ENCODE data around the gene DGCR8.

Gene DGCR8

DNA sequence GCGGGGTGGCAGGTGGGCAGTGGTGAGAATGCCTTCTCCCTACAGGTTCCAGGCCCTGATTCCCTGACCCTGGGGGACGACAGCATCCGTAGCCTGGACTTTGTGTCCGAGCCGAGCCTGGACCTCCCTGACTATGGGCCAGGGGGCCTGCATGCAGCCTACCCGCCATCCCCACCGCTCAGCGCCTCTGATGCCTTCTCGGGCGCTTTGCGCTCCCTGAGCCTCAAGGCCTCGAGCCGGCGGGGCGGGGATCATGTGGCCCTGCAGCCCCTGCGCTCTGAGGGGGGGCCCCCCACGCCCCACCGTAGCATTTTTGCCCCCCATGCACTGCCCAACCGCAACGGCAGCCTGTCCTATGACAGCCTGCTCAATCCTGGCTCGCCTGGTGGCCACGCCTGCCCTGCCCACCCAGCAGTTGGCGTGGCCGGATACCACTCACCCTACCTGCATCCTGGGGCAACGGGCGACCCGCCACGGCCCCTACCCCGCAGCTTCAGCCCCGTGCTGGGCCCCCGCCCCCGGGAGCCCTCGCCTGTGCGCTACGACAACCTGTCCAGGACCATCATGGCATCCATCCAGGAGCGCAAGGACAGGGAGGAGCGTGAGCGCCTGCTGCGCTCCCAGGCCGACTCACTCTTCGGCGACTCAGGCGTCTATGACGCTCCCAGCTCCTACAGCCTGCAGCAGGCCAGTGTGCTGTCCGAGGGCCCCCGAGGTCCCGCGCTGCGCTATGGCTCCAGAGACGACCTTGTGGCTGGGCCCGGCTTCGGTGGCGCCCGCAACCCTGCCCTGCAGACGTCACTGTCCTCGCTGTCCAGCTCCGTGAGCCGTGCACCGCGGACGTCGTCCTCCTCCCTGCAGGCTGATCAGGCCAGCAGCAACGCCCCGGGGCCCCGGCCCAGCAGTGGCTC lies 62.9 kb downstream of the DGCR8 start:
- Histone ChIP-seq H3K36me3 (ENCODE audit: insufficient read depth, low read length) (no peaks in the 10 kb centered on the region), H3K4me1 (ENCODE audit: insufficient read depth, low read length) (peaks cover 6% of the 10 kb centered on the region), H3K9me3 (ENCODE audit: low read length) (no peaks in the 10 kb centered on the region), H3K27me3 (ENCODE audit: control insufficient read depth in 1 of 2, insufficient read depth in 2 of 2, low read length in 2 of 2) (no peaks in the 10 kb centered on the region), H3K9ac (ENCODE audit: low read length) (no peak overlapping the region), H3K4me3 (ENCODE audit: low read depth in 1 of 2, low read length in 2 of 2) (no peak overlapping the region), H3K27ac (ENCODE audit: low read depth, low read length) (no peak overlapping the region)

DNA sequence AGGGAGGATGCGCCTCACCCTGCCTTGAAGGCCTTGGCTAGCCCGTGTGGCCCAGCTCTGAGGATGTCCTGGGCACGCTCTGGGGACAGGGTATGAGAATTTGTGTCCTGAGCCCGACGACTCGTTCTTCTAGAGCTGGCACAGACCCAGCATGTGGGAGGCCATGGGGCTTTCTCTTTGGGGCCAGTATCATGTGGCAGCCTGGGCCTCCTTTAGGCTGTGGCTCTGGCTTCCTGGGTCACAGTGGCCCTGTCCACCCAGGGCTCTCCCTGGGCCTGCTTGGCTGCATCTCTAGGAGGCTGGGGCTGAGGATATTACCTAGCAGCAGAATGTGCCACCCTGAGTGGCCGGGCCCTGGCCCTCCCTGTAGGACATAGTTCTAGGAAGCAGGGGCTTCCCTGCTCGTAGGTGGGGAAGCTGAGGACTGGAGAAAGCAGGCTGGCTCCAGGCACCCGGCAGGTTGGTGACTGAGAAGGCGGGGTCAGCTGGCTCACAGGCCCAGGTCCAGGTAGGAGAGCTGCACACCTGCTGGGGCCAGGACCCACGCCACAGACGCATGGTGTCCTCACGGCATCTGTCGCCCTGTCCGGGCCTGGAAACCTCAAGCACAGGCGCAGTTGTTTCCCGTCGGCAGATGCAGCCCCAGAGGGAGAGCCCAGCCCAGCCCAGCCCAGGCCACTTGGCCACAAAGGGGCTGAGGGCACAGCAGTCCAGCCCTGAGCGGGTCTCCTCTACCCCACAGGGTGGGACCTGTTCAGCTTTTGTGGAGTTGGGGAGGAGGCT lies 64.0 kb downstream of the DGCR8 start:
- H3K27ac ChIP-seq (ENCODE audit: low read depth, low read length) = no peak overlapping the region
- no peak overlapping the region for H3K9ac ChIP-seq (ENCODE audit: low read length)

DNA sequence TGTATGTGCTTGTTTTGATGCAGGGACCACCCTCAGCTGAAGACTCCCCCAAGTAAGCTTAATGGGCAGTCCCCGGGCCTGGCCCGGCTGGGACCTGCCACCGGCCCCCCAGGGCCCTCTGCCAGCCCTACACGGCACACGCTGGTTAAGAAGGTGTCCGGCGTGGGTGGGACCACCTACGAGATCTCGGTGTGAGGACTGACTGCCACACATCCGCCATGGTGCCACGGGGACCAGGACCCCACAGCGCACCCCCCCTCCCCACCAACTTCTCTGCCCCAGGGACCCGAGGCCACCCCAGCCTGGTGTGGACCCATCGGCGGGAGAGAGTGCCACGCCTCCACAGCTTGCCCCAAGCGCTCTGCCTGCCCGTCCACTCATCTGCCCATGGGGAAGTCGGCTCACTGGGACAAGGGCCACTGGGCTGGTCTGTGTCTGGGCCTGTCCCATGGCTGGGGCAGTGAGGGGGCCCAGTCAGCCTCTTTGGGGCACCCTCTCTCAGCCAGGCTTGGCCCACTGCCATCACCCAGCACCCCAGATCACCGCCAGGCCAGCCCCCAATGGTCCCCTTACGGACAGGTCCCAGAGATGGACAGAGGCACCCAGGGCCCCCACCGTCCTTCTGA lies 65.3 kb downstream of the DGCR8 start:
- H3K36me3 ChIP-seq (ENCODE audit: insufficient read depth, low read length) = no peaks in the 10 kb centered on the region
- H3K4me3 ChIP-seq (ENCODE audit: low read depth in 1 of 2, low read length in 2 of 2) = no peak overlapping the region
- no peaks in the 10 kb centered on the region for H3K4me1 ChIP-seq (ENCODE audit: insufficient read depth, low read length)
- H3K9ac ChIP-seq (ENCODE audit: low read length) = no peak overlapping the region
- no peak overlapping the region for H3K27ac ChIP-seq (ENCODE audit: low read depth, low read length)
- no peaks in the 10 kb centered on the region for H3K27me3 ChIP-seq (ENCODE audit: control insufficient read depth in 1 of 2, insufficient read depth in 2 of 2, low read length in 2 of 2)
- no peaks in the 10 kb centered on the region for H3K9me3 ChIP-seq (ENCODE audit: low read length)

More for the DNA sequence above, 64.0 kb downstream of the DGCR8 start:
- no peaks in the 10 kb centered on the region for H3K36me3 ChIP-seq (ENCODE audit: insufficient read depth, low read length)
- no peaks in the 10 kb centered on the region for H3K27me3 ChIP-seq (ENCODE audit: control insufficient read depth in 1 of 2, insufficient read depth in 2 of 2, low read length in 2 of 2)
- H3K9me3 ChIP-seq (ENCODE audit: low read length) = no peaks in the 10 kb centered on the region
- no peaks in the 10 kb centered on the region for H3K4me1 ChIP-seq (ENCODE audit: insufficient read depth, low read length)
- no peak overlapping the region for H3K4me3 ChIP-seq (ENCODE audit: low read depth in 1 of 2, low read length in 2 of 2)

- Histone ChIP-seq H3K27me3 (ENCODE audit: control insufficient read depth in 1 of 2, insufficient read depth in 2 of 2, low read length in 2 of 2) (no peaks in the 10 kb centered on the region), H3K9ac (ENCODE audit: low read length) (no peak overlapping the region), H3K9me3 (ENCODE audit: low read length) (no peaks in the 10 kb centered on the region), H3K27ac (ENCODE audit: low read depth, low read length) (no peak overlapping the region), H3K4me1 (ENCODE audit: insufficient read depth, low read length) (no peaks in the 10 kb centered on the region), H3K4me3 (ENCODE audit: low read depth in 1 of 2, low read length in 2 of 2) (no peak overlapping the region), H3K36me3 (ENCODE audit: insufficient read depth, low read length) (no peaks in the 10 kb centered on the region)
Measured at GRCh38 chr22:20145832-20146223, 65.8 kb downstream of the DGCR8 start.

GRCh38 chr22:20146777-20147176 lies 66.7 kb downstream of the DGCR8 start:
- Histone ChIP-seq H3K4me3 (ENCODE audit: low read depth in 1 of 2, low read length in 2 of 2) (no peak overlapping the region), H3K9ac (ENCODE audit: low read length) (no peak overlapping the region), H3K4me1 (ENCODE audit: insufficient read depth, low read length) (no peaks in the 10 kb centered on the region), H3K9me3 (ENCODE audit: low read length) (no peaks in the 10 kb centered on the region), H3K27me3 (ENCODE audit: control insufficient read depth in 1 of 2, insufficient read depth in 2 of 2, low read length in 2 of 2) (no peaks in the 10 kb centered on the region), H3K27ac (ENCODE audit: low read depth, low read length) (no peak overlapping the region), H3K36me3 (ENCODE audit: insufficient read depth, low read length) (no peaks in the 10 kb centered on the region)

DNA sequence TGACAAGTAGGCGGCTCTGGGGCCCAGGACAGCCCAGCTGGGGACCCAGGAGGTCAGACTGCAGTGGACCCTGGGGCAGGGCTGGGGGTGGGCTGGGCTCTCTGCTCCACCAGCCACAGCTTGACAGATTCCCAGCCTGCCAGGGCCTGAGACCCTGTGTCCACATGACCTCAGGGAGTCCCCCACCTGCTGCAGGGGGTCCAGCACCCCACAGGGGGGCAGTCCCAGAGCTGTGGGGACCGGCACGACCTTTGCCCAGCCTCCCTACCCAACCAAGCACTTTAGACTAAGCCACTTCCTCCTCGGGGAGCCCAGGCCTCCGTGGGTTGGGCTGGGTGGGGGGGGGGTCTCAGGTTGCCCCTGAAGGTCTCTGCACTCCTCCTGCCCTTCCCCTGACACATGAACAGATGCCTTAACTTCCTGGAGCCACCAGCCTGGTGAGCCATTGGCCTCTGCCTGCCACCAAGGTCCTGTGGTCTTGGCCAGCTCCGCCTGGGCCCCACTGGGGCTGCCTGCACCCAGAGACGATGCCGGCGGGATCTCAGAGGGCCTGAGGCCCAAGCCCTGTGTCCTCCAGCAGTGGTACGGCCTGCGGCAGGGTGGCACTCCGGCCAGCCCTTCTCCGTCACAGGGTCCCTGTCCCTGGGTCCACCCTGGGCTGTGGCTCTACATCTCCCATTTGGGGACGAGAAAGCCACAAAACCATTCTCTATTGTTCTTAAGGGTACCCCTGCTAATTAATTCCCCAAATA lies 67.4 kb downstream of the DGCR8 start:
- Histone ChIP-seq H3K9me3 (ENCODE audit: low read length) (no peaks in the 10 kb centered on the region), H3K9ac (ENCODE audit: low read length) (no peak overlapping the region), H3K4me3 (ENCODE audit: low read depth in 1 of 2, low read length in 2 of 2) (no peak overlapping the region), H3K36me3 (ENCODE audit: insufficient read depth, low read length) (no peaks in the 10 kb centered on the region), H3K27ac (ENCODE audit: low read depth, low read length) (no peak overlapping the region), H3K27me3 (ENCODE audit: control insufficient read depth in 1 of 2, insufficient read depth in 2 of 2, low read length in 2 of 2) (no peaks in the 10 kb centered on the region), H3K4me1 (ENCODE audit: insufficient read depth, low read length) (no peaks in the 10 kb centered on the region)

- Histone ChIP-seq H3K4me1 (ENCODE audit: insufficient read depth, low read length) (no peaks in the 10 kb centered on the region), H3K27ac (ENCODE audit: low read depth, low read length) (no peak overlapping the region), H3K36me3 (ENCODE audit: insufficient read depth, low read length) (no peaks in the 10 kb centered on the region), H3K4me3 (ENCODE audit: low read depth in 1 of 2, low read length in 2 of 2) (no peak overlapping the region), H3K9me3 (ENCODE audit: low read length) (no peaks in the 10 kb centered on the region), H3K9ac (ENCODE audit: low read length) (no peak overlapping the region), H3K27me3 (ENCODE audit: control insufficient read depth in 1 of 2, insufficient read depth in 2 of 2, low read length in 2 of 2) (no peaks in the 10 kb centered on the region)
Measured at GRCh38 chr22:20148414-20148813, 68.4 kb downstream of the DGCR8 start.

GRCh38 chr22:20149257-20150250 lies 69.5 kb downstream of the DGCR8 start:
- Histone ChIP-seq H3K4me3 (ENCODE audit: low read depth in 1 of 2, low read length in 2 of 2) (no peak overlapping the region), H3K27me3 (ENCODE audit: control insufficient read depth in 1 of 2, insufficient read depth in 2 of 2, low read length in 2 of 2) (peaks cover 0 to 6% of the 10 kb centered on the region in 2 donors), H3K4me1 (ENCODE audit: insufficient read depth, low read length) (no peaks in the 10 kb centered on the region), H3K9ac (ENCODE audit: low read length) (no peak overlapping the region), H3K27ac (ENCODE audit: low read depth, low read length) (no peak overlapping the region), H3K9me3 (ENCODE audit: low read length) (no peaks in the 10 kb centered on the region), H3K36me3 (ENCODE audit: insufficient read depth, low read length) (no peaks in the 10 kb centered on the region)

DNA sequence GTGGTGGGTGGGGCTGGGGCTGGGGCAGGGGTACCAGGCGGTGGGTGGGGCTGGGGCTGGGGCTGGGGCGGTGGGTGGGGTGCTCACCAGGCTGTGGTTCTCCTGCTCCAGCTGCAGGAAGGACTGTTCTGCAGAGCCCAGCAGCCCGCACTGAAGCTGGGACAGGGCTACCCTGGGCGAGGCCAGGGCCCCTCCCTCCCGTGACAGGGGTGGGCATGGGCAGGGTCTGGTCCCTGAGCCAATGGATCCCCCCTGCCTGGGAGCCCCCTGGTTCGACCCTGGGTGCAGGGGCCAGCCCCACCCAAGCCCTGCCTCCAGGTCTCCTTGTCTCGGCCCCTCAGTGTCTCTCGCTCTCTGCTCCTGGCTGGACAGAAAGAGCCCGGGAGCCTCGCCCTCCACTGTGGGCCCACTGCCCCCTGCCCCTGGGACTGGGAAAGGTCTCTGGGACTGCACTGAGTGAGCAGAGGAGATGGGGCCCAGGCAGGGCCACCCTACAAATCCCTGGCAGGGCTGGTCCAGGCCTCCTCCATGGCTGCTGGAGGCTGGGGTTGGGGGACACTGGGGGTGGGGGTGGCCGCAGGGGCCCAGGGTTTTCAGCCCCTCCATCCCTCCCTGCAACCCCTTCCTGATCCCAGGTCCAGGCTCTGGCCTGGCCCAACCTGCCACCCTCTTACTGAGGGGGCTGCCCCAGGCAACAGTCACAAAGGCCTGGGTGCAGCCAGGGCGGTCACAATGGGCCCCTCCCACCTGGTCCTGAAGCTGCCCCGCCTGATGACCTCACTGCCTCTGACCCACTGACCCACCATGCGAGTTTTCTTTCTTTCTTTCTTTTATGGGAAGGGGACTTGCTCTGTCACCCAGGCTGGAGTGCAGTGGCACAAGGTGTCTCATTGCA lies 70.6 kb downstream of the DGCR8 start, which contains the start of gene CCDC188:
CCDC188 (minus strand) TSS at position 675 of the 895 bp plus-strand sequence; CDS start at position 606, 69 bp downstream.
- Histone ChIP-seq H3K4me1 (ENCODE audit: insufficient read depth, low read length) (no peaks in the 10 kb centered on the region), H3K36me3 (ENCODE audit: insufficient read depth, low read length) (no peaks in the 10 kb centered on the region), H3K27me3 (ENCODE audit: control insufficient read depth in 1 of 2, insufficient read depth in 2 of 2, low read length in 2 of 2) (peaks cover 0 to 17% of the 10 kb centered on the region in 2 donors), H3K9me3 (ENCODE audit: low read length) (no peaks in the 10 kb centered on the region), H3K9ac (ENCODE audit: low read length) (no peak within 1 kb of the TSS), H3K27ac (ENCODE audit: low read depth, low read length) (no peak within 1 kb of the TSS), H3K4me3 (ENCODE audit: low read depth in 1 of 2, low read length in 2 of 2) (no peak within 1 kb of the TSS)
